WTC11 (cell line): ENCODE results near the gene BNIP1. TPM values are rescaled to one million over a fixed set of nuclear protein-coding genes. Genes with fewer than 3 reads are reported as not detected.

ENCODE experiments used
- ATAC-seq: fragments of 200-7000 bp; cut with Tn5 transposase; 2 replicates; pipeline ENCODE4 v1.10.0; 2021; ENCODE audit warnings: mild to moderate bottlenecking, moderate library complexity
- CTCF ChIA-PET: fragments of 300-600 bp; sonication (Branson Sonifier 250); formaldehyde crosslinking; loops from one replicate; lab custom pipeline; 2021; ENCODE audit warnings: antibody characterized with exemption; lab: Charles Lee
- POLR2A ChIA-PET: fragments of 350-600 bp; sonication (Branson Sonifier 250); formaldehyde crosslinking; loops from one replicate; lab custom pipeline; 2021; ENCODE audit warnings: antibody characterized with exemption; lab: Charles Lee
- DNase-seq: peaks from one replicate; pipeline ENCODE4 v3.0.0; 2021; ENCODE audit warnings: low spot score
- H3K27ac Mint-ChIP-seq: 2 replicates; pipeline ENCODE4 v1.8.0; 2021; ENCODE audit warnings: mixed read lengths
- H3K27me3 Mint-ChIP-seq: 2 replicates; pipeline ENCODE4 v1.8.0; 2021; ENCODE audit warnings: low read depth, mild to moderate bottlenecking, moderate library complexity, mixed read lengths
- H3K36me3 Mint-ChIP-seq: 2 replicates; pipeline ENCODE4 v1.8.0; 2021; ENCODE audit warnings: mixed read lengths
- H3K4me1 Mint-ChIP-seq: 2 replicates; pipeline ENCODE4 v1.8.0; 2022; ENCODE audit warnings: mixed read lengths
- H3K4me3 Mint-ChIP-seq: 2 replicates; pipeline ENCODE4 v1.8.0; 2021; ENCODE audit warnings: mild to moderate bottlenecking, moderate library complexity, mixed read lengths
- H3K9me3 Mint-ChIP-seq: 2 replicates; pipeline ENCODE4 v1.8.0; 2021; ENCODE audit warnings: mixed read lengths
- CREM ChIP-seq: sonication (generic); formaldehyde crosslinking; IDR thresholded peaks from 2 replicates; pipeline ENCODE4 v1.8.1; 2022; ENCODE audit warnings: mild to moderate bottlenecking, missing genetic modification reagents, moderate library complexity
- ESRRA ChIP-seq: sonication (generic); formaldehyde crosslinking; IDR thresholded peaks from 2 replicates; pipeline ENCODE4 v1.8.1; 2022; ENCODE audit warnings: mild to moderate bottlenecking, missing genetic modification reagents, borderline replicate concordance
- ETV6 ChIP-seq: sonication (generic); formaldehyde crosslinking; IDR thresholded peaks from 2 replicates; pipeline ENCODE4 v1.8.1; 2022; ENCODE audit warnings: mild to moderate bottlenecking, missing genetic modification reagents
- IRF2 ChIP-seq: sonication (generic); formaldehyde crosslinking; IDR thresholded peaks from 2 replicates; pipeline ENCODE4 v1.8.0; 2022; ENCODE audit warnings: low read depth, missing genetic modification reagents, borderline replicate concordance
- JAZF1 ChIP-seq: fragments of 250-450 bp; sonication (Bioruptor Pico); IDR thresholded peaks from 2 replicates; pipeline ENCODE4 v1.9.0; 2021; ENCODE audit warnings: moderate library complexity, mild to moderate bottlenecking, inconsistent platforms
- KAT7 ChIP-seq: sonication (generic); formaldehyde crosslinking; IDR thresholded peaks from 2 replicates; pipeline ENCODE4 v1.8.1; 2023; ENCODE audit warnings: missing genetic modification reagents, mild to moderate bottlenecking, borderline replicate concordance
- MYBL2 ChIP-seq: sonication (generic); formaldehyde crosslinking; IDR thresholded peaks from 2 replicates; pipeline ENCODE4 v1.8.1; 2023; ENCODE audit warnings: mild to moderate bottlenecking, moderate library complexity, missing genetic modification reagents
- NR3C1 ChIP-seq: sonication (generic); formaldehyde crosslinking; conservative IDR thresholded peaks from 2 replicates; pipeline ENCODE4 v1.8.1; 2023; ENCODE audit warnings: low read depth, mild to moderate bottlenecking, missing genetic modification reagents
- RORB ChIP-seq: fragments of 250-450 bp; sonication (Bioruptor Pico); IDR thresholded peaks from 2 replicates; pipeline ENCODE4 v1.9.0; 2021; ENCODE audit warnings: mild to moderate bottlenecking
- SMAD4 ChIP-seq: sonication (generic); formaldehyde crosslinking; IDR thresholded peaks from 2 replicates; pipeline ENCODE4 v1.8.0; 2022; ENCODE audit warnings: mild to moderate bottlenecking, missing genetic modification reagents
- ZNF121 ChIP-seq: sonication (generic); formaldehyde crosslinking; IDR thresholded peaks from 2 replicates; pipeline ENCODE4 v1.8.0; 2023; ENCODE audit warnings: missing genetic modification reagents
- ZNF138 ChIP-seq: sonication (generic); formaldehyde crosslinking; conservative IDR thresholded peaks from 2 replicates; pipeline ENCODE4 v1.8.1; 2022; ENCODE audit warnings: mild to moderate bottlenecking, moderate library complexity, missing genetic modification reagents
- ZNF317 ChIP-seq: sonication (generic); formaldehyde crosslinking; IDR thresholded peaks from 2 replicates; pipeline ENCODE4 v1.8.1; 2023; ENCODE audit warnings: low read depth, mild to moderate bottlenecking, moderate library complexity, missing genetic modification reagents, borderline replicate concordance
- ZNF416 ChIP-seq: fragments of 250-450 bp; sonication (Bioruptor Pico); IDR thresholded peaks from 2 replicates; pipeline ENCODE4 v1.9.0; 2021; ENCODE audit warnings: mild to moderate bottlenecking, inconsistent platforms
- total RNA-seq: library from RNA; stranded (reverse); gene quantifications from 3 replicates; pipeline ENCODE4 v1.2.3, GENCODE V29; 2021
- TF ChIP-seq, protein P1 (sequence below): sonication (generic); formaldehyde crosslinking; IDR thresholded peaks from 2 replicates; pipeline ENCODE4 v1.8.1; 2023; ENCODE audit warnings: mild to moderate bottlenecking, missing genetic modification reagents, moderate library complexity
- TF ChIP-seq, protein P2 (sequence below): sonication (generic); formaldehyde crosslinking; IDR thresholded peaks from 2 replicates; pipeline ENCODE4 v1.8.1; 2023; ENCODE audit warnings: mild to moderate bottlenecking, missing genetic modification reagents, borderline replicate concordance
- TF ChIP-seq, protein P3 (sequence below): sonication (generic); formaldehyde crosslinking; IDR thresholded peaks from 2 replicates; pipeline ENCODE4 v1.8.0; 2022; ENCODE audit warnings: mild to moderate bottlenecking, missing genetic modification reagents
- TF ChIP-seq, protein P4 (sequence below): sonication (generic); formaldehyde crosslinking; conservative IDR thresholded peaks from 2 replicates; pipeline ENCODE4 v1.8.1; 2023; ENCODE audit warnings: mild to moderate bottlenecking, low read depth, missing genetic modification reagents, moderate library complexity
- TF ChIP-seq, protein P5 (sequence below): sonication (generic); formaldehyde crosslinking; IDR thresholded peaks from 2 replicates; pipeline ENCODE4 v1.8.1; 2023; ENCODE audit warnings: mild to moderate bottlenecking, missing genetic modification reagents
- TF ChIP-seq, protein P6 (sequence below): sonication (generic); formaldehyde crosslinking; IDR thresholded peaks from 2 replicates; pipeline ENCODE4 v1.8.0; 2022; ENCODE audit warnings: mild to moderate bottlenecking, missing genetic modification reagents

Gene BNIP1
- total RNA-seq, 1 experiment from 2014 or later = 15.4 TPM

DNA sequence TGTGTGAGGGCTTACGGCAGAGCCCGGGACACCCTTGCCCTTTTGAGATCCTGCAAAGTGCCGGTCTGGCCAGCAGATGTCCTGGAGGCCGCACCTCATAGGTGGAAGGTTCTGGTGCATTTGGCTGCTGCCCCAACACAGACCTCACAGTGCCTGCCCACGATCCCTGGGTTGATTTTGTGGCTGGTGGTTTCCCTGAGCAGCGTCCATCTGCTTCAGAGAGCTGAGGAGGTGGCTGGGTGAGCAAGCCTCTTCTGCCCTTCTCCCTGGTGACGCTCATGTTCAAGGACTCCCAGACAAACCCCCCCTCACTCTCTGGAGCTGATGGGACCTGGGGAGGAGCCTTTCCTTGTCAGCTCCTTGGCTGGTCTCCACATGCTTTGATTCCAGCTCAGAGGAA is 18.9 kb downstream of the BNIP1 start:
- H3K4me3 Mint-ChIP-seq = no peak overlapping the region
- DNase-seq = peak; percentile 22
- no peaks in the 10 kb centered on the region for H3K9me3 Mint-ChIP-seq
- POLR2A ChIA-PET = no interaction called here
- H3K4me1 Mint-ChIP-seq = no peaks in the 10 kb centered on the region
- H3K27ac Mint-ChIP-seq = no peak overlapping the region
- TF ChIP-seq, protein P1, sequence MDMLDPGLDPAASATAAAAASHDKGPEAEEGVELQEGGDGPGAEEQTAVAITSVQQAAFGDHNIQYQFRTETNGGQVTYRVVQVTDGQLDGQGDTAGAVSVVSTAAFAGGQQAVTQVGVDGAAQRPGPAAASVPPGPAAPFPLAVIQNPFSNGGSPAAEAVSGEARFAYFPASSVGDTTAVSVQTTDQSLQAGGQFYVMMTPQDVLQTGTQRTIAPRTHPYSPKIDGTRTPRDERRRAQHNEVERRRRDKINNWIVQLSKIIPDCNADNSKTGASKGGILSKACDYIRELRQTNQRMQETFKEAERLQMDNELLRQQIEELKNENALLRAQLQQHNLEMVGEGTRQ (CRISPR knock-in tag) = no peak
- TF ChIP-seq, protein P2, sequence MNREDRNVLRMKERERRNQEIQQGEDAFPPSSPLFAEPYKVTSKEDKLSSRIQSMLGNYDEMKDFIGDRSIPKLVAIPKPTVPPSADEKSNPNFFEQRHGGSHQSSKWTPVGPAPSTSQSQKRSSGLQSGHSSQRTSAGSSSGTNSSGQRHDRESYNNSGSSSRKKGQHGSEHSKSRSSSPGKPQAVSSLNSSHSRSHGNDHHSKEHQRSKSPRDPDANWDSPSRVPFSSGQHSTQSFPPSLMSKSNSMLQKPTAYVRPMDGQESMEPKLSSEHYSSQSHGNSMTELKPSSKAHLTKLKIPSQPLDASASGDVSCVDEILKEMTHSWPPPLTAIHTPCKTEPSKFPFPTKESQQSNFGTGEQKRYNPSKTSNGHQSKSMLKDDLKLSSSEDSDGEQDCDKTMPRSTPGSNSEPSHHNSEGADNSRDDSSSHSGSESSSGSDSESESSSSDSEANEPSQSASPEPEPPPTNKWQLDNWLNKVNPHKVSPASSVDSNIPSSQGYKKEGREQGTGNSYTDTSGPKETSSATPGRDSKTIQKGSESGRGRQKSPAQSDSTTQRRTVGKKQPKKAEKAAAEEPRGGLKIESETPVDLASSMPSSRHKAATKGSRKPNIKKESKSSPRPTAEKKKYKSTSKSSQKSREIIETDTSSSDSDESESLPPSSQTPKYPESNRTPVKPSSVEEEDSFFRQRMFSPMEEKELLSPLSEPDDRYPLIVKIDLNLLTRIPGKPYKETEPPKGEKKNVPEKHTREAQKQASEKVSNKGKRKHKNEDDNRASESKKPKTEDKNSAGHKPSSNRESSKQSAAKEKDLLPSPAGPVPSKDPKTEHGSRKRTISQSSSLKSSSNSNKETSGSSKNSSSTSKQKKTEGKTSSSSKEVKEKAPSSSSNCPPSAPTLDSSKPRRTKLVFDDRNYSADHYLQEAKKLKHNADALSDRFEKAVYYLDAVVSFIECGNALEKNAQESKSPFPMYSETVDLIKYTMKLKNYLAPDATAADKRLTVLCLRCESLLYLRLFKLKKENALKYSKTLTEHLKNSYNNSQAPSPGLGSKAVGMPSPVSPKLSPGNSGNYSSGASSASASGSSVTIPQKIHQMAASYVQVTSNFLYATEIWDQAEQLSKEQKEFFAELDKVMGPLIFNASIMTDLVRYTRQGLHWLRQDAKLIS (CRISPR knock-in tag) = no peak
- TF ChIP-seq CREM (CRISPR knock-in tag) (no peak), IRF2 (CRISPR knock-in tag) (no peak), JAZF1 (CRISPR knock-in tag) (no peak), ZNF317 (CRISPR knock-in tag) (no peak), ZNF138 (CRISPR knock-in tag) (no peak), SMAD4 (CRISPR knock-in tag) (no peak), ZNF121 (CRISPR knock-in tag) (no peak)
- TF ChIP-seq, protein P3, sequence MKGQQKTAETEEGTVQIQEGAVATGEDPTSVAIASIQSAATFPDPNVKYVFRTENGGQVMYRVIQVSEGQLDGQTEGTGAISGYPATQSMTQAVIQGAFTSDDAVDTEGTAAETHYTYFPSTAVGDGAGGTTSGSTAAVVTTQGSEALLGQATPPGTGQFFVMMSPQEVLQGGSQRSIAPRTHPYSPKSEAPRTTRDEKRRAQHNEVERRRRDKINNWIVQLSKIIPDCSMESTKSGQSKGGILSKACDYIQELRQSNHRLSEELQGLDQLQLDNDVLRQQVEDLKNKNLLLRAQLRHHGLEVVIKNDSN (CRISPR knock-in tag) = no peak
- TF ChIP-seq, all 79 proteins: peak for 0
- no peaks in the 10 kb centered on the region for H3K27me3 Mint-ChIP-seq
- CTCF ChIA-PET = interaction anchor here (0.8 to 1.4 kb wide), 5 partner anchors 18 to 184 kb away, joined by 3 to 6 read pairs (median 5); partner anchors contain the start of gene BNIP1
- ATAC-seq = peak; percentile 72
- peaks cover 12% of the 10 kb centered on the region; the same call in 1 of the 2 replicates for H3K36me3 Mint-ChIP-seq

DNA sequence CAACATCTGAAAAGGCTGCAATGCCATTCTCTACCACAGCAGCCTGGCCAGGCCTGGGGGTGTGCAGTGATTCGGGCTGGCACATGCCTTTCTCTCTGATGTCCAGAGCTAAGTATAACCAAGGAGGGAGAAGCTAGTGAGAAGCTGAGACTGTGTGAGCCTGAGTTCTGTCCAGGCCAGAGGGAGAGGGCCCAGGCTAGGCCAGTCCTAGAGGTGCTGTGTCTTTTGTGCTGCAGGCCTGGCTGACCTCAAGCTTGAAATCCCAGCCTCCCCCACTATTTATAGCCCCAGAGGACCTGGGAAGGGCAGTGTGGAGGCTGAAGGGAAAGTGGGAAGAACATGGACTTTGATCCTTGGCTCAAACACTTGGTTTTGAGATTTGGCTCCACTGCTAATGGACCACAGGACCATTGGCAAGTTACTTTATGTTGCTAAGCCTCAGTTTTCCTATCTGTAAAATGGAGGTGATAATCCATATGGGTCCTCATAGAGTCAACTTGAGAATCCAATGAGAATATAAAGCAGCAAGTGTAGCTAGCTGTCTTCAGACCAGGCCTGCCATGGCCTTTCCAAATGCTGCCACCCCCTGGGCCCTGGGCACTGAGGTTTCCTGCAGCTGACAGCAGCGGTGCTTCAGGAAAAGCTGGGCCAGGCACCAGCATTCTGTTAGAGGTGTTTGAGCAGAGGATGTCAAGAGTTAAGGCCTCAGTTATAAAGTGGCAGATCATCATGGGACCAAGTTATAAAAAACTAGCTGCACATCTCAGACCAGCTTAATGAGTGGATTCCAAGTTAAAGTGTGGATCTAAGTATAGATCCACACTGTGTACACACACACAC is 21.1 kb downstream of the BNIP1 start:
- no peaks in the 10 kb centered on the region for H3K9me3 Mint-ChIP-seq
- peaks cover 9% of the 10 kb centered on the region; the same call in 1 of the 2 replicates for H3K36me3 Mint-ChIP-seq
- DNase-seq (no peak), ATAC-seq (no peak)
- H3K27me3 Mint-ChIP-seq = no peaks in the 10 kb centered on the region
- H3K4me1 Mint-ChIP-seq = no peaks in the 10 kb centered on the region
- H3K4me3 Mint-ChIP-seq = no peak overlapping the region
- ChIA-PET CTCF (interaction anchor here (0.8 to 1.5 kb wide), 4 partner anchors 20 to 181 kb away, joined by 3 to 4 read pairs (median 3); partner anchors contain the start of gene BNIP1), POLR2A (no interaction called here)
- H3K27ac Mint-ChIP-seq = no peak overlapping the region
- TF ChIP-seq RORB (CRISPR knock-in tag) = no peak
- TF ChIP-seq, protein P4, sequence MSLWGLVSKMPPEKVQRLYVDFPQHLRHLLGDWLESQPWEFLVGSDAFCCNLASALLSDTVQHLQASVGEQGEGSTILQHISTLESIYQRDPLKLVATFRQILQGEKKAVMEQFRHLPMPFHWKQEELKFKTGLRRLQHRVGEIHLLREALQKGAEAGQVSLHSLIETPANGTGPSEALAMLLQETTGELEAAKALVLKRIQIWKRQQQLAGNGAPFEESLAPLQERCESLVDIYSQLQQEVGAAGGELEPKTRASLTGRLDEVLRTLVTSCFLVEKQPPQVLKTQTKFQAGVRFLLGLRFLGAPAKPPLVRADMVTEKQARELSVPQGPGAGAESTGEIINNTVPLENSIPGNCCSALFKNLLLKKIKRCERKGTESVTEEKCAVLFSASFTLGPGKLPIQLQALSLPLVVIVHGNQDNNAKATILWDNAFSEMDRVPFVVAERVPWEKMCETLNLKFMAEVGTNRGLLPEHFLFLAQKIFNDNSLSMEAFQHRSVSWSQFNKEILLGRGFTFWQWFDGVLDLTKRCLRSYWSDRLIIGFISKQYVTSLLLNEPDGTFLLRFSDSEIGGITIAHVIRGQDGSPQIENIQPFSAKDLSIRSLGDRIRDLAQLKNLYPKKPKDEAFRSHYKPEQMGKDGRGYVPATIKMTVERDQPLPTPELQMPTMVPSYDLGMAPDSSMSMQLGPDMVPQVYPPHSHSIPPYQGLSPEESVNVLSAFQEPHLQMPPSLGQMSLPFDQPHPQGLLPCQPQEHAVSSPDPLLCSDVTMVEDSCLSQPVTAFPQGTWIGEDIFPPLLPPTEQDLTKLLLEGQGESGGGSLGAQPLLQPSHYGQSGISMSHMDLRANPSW (CRISPR knock-in tag) = no peak
- no peak for TF ChIP-seq IRF2 (CRISPR knock-in tag)
- TF ChIP-seq, protein P3 (CRISPR knock-in tag) = no peak
- TF ChIP-seq ESRRA (CRISPR knock-in tag) = no peak
- TF ChIP-seq, protein P5, sequence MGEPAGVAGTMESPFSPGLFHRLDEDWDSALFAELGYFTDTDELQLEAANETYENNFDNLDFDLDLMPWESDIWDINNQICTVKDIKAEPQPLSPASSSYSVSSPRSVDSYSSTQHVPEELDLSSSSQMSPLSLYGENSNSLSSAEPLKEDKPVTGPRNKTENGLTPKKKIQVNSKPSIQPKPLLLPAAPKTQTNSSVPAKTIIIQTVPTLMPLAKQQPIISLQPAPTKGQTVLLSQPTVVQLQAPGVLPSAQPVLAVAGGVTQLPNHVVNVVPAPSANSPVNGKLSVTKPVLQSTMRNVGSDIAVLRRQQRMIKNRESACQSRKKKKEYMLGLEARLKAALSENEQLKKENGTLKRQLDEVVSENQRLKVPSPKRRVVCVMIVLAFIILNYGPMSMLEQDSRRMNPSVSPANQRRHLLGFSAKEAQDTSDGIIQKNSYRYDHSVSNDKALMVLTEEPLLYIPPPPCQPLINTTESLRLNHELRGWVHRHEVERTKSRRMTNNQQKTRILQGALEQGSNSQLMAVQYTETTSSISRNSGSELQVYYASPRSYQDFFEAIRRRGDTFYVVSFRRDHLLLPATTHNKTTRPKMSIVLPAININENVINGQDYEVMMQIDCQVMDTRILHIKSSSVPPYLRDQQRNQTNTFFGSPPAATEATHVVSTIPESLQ = no peak
- no peak for TF ChIP-seq NR3C1 (CRISPR knock-in tag)
- TF ChIP-seq, protein P1 (CRISPR knock-in tag) = no peak
- no peak for TF ChIP-seq KAT7 (CRISPR knock-in tag)
- TF ChIP-seq MYBL2 = no peak
- no peak for TF ChIP-seq ZNF416 (CRISPR knock-in tag)
- TF ChIP-seq, protein P6, sequence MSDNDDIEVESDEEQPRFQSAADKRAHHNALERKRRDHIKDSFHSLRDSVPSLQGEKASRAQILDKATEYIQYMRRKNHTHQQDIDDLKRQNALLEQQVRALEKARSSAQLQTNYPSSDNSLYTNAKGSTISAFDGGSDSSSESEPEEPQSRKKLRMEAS (CRISPR knock-in tag) = no peak
- TF ChIP-seq ETV6 (CRISPR knock-in tag) = no peak
